Suprapubic skin (tissue), 4 donors: ENCODE results near the gene ARF3. TPM values are rescaled to one million over a fixed set of nuclear protein-coding genes. Genes with fewer than 3 reads are reported as not detected.

Source experiments
- DNase-seq, 2 donors: peaks; one replicate each; pipeline ENCODE4 v3.0.0-alpha.2; 2019; ENCODE audit warnings: low spot score in 2 of 2
- H3K27ac ChIP-seq: fragments of 200-600 bp; sonication (generic); one replicate; pipeline ENCODE4 v1.5.1; 2019
- H3K27me3 ChIP-seq: fragments of 200-600 bp; sonication (generic); one replicate; pipeline ENCODE4 v1.5.1; 2019
- H3K36me3 ChIP-seq: fragments of 200-600 bp; sonication (generic); one replicate; pipeline ENCODE4 v1.5.1; 2019
- H3K4me1 ChIP-seq: fragments of 200-600 bp; sonication (generic); one replicate; pipeline ENCODE4 v1.5.1; 2019
- H3K4me3 ChIP-seq: fragments of 200-600 bp; sonication (generic); one replicate; pipeline ENCODE4 v1.5.1; 2019; ENCODE audit warnings: mild to moderate bottlenecking
- H3K9me3 ChIP-seq: fragments of 200-600 bp; sonication (generic); one replicate; pipeline ENCODE4 v1.5.1; 2019
- EP300 ChIP-seq: sonication (generic); formaldehyde crosslinking; IDR thresholded peaks from one replicate; pipeline ENCODE4 v1.6.1; 2017; ENCODE audit warnings: antibody characterized with exemption
- POLR2A ChIP-seq, 2 donors: fragments of 450-650 bp; IDR thresholded peaks; one replicate each; pipeline ENCODE4 v1.6.1; 2017; ENCODE audit warnings: antibody characterized with exemption in 2 of 2, mild to moderate bottlenecking in 2 of 2, moderate library complexity in 2 of 2
- POLR2AphosphoS5 ChIP-seq, 3 donors: sonication (generic); formaldehyde crosslinking; IDR thresholded peaks; one replicate each; pipeline ENCODE4 v1.6.1; 2017; ENCODE audit warnings: antibody characterized with exemption in 3 of 3
- WGBS: methylation state at CpG from one replicate; pipeline ENCODE4 v1.1.5; 2018; 5-methylcytosine and 5-hydroxymethylcytosine counted together
- total RNA-seq, 4 donors: library from RNA; depleted of rRNA; stranded (reverse); fragments of >200 nt; gene quantifications; one replicate each; pipeline ENCODE4 v1.1.0, GENCODE V29; 2016
- TF ChIP-seq, protein P1 (sequence below), 2 donors: fragments of 200-600 bp in 1 of 2; fragments of 450-650 bp in 1 of 2; sonication (generic) in 1 of 2; IDR thresholded peaks; one replicate each; pipeline ENCODE4 v1.5.1; 2016 to 2019; ENCODE audit warnings: antibody characterized with exemption in 2 of 2, mild to moderate bottlenecking in 1 of 2, moderate library complexity in 1 of 2

Gene ARF3
- total RNA-seq, 4 donors from 2014 or later: 78.3 to 98.7 (median 87.7) TPM

DNA sequence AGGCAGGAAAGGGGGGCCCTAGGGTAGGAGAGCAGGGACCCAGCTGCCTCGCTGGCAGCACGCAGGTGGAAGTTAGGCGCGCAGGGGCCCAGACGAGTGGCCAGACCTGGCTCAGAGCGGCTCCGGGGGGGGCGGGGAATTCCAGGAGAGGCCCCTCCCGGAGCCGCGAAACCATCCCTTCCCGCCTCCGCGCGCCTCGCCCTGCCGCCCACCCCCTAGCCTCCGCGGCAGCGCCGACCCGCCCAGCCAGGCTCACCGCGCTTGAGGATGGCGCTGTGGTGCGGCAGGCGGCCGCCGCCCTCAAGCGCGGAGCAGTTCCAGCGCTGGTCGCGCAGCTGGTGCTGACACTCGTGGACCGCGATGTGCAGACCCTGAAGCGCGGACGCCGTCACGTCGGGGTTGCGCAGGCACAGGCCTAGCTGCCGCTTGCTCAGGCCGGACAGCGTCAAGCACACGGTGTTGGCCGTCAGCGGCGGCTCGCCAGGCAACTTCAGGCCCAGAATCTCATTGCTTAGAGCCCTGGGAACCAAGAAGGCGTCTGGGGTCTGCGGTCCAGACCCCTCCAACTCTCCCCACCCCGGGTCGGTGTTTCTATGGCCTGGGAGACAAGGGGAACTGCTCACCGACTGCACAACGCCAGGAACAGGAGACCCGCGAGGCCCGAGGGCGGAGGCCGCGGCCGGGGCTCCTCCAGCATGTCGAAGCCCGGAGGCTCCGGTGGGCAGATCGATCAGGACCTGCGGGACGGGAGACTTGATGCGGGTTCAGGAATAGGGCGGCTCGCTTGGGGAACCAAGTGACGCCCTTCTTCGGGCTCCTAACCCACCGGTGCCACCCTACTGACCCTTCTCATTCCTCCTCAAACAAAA lies 12.8 kb upstream of the ARF3 start:
- H3K9me3 ChIP-seq: no peaks in the 10 kb centered on the region
- H3K36me3 ChIP-seq: no peaks in the 10 kb centered on the region
- H3K4me3 ChIP-seq: peak overlapping the region; percentile 38
- TF ChIP-seq, protein P1, sequence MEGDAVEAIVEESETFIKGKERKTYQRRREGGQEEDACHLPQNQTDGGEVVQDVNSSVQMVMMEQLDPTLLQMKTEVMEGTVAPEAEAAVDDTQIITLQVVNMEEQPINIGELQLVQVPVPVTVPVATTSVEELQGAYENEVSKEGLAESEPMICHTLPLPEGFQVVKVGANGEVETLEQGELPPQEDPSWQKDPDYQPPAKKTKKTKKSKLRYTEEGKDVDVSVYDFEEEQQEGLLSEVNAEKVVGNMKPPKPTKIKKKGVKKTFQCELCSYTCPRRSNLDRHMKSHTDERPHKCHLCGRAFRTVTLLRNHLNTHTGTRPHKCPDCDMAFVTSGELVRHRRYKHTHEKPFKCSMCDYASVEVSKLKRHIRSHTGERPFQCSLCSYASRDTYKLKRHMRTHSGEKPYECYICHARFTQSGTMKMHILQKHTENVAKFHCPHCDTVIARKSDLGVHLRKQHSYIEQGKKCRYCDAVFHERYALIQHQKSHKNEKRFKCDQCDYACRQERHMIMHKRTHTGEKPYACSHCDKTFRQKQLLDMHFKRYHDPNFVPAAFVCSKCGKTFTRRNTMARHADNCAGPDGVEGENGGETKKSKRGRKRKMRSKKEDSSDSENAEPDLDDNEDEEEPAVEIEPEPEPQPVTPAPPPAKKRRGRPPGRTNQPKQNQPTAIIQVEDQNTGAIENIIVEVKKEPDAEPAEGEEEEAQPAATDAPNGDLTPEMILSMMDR (IDR thresholded peaks at IDR 0.05): no peak
- TF ChIP-seq EP300 (no peak), POLR2AphosphoS5 (IDR thresholded peaks at IDR 0.05) (no peak), POLR2A (IDR thresholded peaks at IDR 0.05) (no peak)
- DNase-seq: no peak
- H3K4me1 ChIP-seq: peaks cover 49% of the 10 kb centered on the region
- 25% methylated on average over 16 of the region's 77 CpGs for WGBS
- H3K27ac ChIP-seq: peak overlapping the region; percentile 5
- peaks cover 52% of the 10 kb centered on the region for H3K27me3 ChIP-seq

DNA sequence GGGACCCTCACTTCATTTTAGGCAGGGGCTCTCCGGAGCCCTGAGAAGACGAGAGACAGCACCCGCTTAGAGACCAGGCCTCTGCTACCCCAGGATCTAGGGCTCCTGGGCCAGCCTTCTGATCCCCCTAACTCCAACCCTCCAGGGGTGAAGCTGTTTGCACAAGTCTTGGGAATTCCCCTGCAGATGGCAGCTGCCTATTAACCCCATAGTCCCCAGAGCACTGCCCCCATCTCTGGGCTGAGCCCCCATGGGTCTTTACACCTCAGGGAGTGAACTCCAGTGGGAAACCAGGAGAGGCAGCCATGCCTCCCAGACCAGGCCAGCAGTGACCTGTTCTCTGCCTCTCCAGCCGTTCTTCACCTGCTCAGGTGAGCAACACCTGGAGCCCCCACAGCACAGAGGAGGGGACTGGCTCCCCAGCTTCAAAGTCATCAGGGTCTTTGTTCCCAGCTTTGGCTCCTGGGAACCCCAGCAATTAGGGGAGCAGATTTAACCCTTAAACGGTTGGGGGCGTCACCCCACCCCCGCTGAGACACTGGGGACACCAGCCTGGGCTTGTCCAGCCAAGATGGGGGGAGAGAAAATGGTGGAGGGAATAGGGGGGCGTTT lies 12.0 kb upstream of the ARF3 start:
- TF ChIP-seq, protein P1 (IDR thresholded peaks at IDR 0.05): no peak
- TF ChIP-seq POLR2A (IDR thresholded peaks at IDR 0.05): no peak
- no peak for TF ChIP-seq EP300
- no peak for TF ChIP-seq POLR2AphosphoS5 (IDR thresholded peaks at IDR 0.05)
- no peak overlapping the region for H3K27ac ChIP-seq
- peaks cover 49% of the 10 kb centered on the region for H3K4me1 ChIP-seq
- no peaks in the 10 kb centered on the region for H3K36me3 ChIP-seq
- H3K9me3 ChIP-seq: no peaks in the 10 kb centered on the region
- DNase-seq: no peak
- peak overlapping the region; percentile 38 for H3K4me3 ChIP-seq
- 46% methylated on average over 8 of the region's 8 CpGs for WGBS
- H3K27me3 ChIP-seq: peaks cover 50% of the 10 kb centered on the region

- no peak overlapping the region for H3K27ac ChIP-seq
- no peaks in the 10 kb centered on the region for H3K36me3 ChIP-seq
- DNase-seq: no peak
- 79% methylated on average over 3 of the region's 3 CpGs for WGBS
- no peak overlapping the region for H3K4me3 ChIP-seq
- peaks cover 43% of the 10 kb centered on the region for H3K4me1 ChIP-seq
- peaks cover 42% of the 10 kb centered on the region for H3K27me3 ChIP-seq
- TF ChIP-seq POLR2AphosphoS5 (IDR thresholded peaks at IDR 0.05) (no peak), POLR2A (IDR thresholded peaks at IDR 0.05) (no peak), EP300 (no peak)
- TF ChIP-seq, protein P1 (IDR thresholded peaks at IDR 0.05): no peak
- H3K9me3 ChIP-seq: no peaks in the 10 kb centered on the region
Observed at GRCh38 chr12:48968467-48968866, 11.2 kb upstream of the ARF3 start.

DNA sequence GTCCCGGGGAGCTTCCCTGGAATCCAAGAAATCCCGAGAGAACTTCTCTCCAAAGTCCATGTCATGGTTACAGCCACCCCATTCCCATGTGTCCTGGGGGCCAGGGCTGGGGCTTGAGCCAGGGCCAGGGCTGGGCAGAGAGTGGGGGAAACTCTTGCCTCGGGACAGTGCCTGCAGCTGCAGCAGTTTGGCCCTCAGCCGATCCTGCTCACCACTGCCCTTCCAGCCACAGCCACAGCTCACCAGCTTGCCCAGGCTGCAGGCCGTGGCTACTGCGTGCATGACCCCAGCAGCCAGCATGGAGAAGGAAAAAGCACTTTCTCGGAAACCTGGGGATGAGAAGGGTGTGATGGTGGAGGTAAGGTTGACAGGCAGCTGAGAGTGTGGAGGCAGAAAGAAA lies 10.7 kb upstream of the ARF3 start:
- Histone ChIP-seq H3K36me3 (no peaks in the 10 kb centered on the region), H3K27me3 (peaks cover 38% of the 10 kb centered on the region), H3K4me1 (peaks cover 39% of the 10 kb centered on the region), H3K4me3 (no peak overlapping the region), H3K27ac (no peak overlapping the region), H3K9me3 (no peaks in the 10 kb centered on the region)
- no peak for DNase-seq
- WGBS: 74% methylated on average over 7 of the region's 7 CpGs
- TF ChIP-seq POLR2A (IDR thresholded peaks at IDR 0.05) (no peak), POLR2AphosphoS5 (IDR thresholded peaks at IDR 0.05) (no peak)
- TF ChIP-seq, protein P1 (IDR thresholded peaks at IDR 0.05): no peak

- H3K9me3 ChIP-seq: no peaks in the 10 kb centered on the region
- WGBS: 59% methylated on average over 12 of the region's 20 CpGs
- H3K27ac ChIP-seq: no peak overlapping the region
- no peak for DNase-seq
- no peak overlapping the region for H3K4me3 ChIP-seq
- peaks cover 21% of the 10 kb centered on the region for H3K27me3 ChIP-seq
- H3K36me3 ChIP-seq: no peaks in the 10 kb centered on the region
- peaks cover 25% of the 10 kb centered on the region for H3K4me1 ChIP-seq
- TF ChIP-seq POLR2A (IDR thresholded peaks at IDR 0.05) (no peak), POLR2AphosphoS5 (IDR thresholded peaks at IDR 0.05) (no peak), EP300 (no peak)
- TF ChIP-seq, protein P1 (IDR thresholded peaks at IDR 0.05): no peak
Observed at GRCh38 chr12:48966177-48966895, 9.0 kb upstream of the ARF3 start.
